ENCODE results near the gene CABP1.

DNA sequence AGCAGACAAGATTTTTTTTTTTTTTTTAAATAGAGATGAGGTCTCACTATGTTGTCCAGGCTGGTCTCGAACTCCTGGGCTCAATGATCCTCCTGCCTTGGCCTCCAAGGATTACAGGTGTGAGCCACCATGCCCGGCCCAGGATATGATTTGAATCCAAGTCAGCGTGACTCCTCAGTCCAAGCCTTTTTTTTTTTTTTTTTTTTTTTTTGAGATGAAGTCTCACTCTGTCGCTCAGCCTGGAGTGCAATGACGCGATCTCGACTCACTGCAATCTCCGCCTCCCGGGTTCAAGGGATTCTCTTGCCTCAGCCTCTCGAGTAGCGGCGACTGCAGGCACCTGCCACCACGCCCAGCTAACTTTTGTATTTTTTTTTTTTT lies 6.9 kb downstream of the CABP1 start:
- TF ChIP-seq, protein P1, sequence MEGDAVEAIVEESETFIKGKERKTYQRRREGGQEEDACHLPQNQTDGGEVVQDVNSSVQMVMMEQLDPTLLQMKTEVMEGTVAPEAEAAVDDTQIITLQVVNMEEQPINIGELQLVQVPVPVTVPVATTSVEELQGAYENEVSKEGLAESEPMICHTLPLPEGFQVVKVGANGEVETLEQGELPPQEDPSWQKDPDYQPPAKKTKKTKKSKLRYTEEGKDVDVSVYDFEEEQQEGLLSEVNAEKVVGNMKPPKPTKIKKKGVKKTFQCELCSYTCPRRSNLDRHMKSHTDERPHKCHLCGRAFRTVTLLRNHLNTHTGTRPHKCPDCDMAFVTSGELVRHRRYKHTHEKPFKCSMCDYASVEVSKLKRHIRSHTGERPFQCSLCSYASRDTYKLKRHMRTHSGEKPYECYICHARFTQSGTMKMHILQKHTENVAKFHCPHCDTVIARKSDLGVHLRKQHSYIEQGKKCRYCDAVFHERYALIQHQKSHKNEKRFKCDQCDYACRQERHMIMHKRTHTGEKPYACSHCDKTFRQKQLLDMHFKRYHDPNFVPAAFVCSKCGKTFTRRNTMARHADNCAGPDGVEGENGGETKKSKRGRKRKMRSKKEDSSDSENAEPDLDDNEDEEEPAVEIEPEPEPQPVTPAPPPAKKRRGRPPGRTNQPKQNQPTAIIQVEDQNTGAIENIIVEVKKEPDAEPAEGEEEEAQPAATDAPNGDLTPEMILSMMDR (IDR thresholded peaks at IDR 0.05): no peak
- no peak for TF ChIP-seq POLR2A (IDR thresholded peaks at IDR 0.05)
- no peak for TF ChIP-seq POLR2AphosphoS5 (IDR thresholded peaks at IDR 0.05)
- no peak for TF ChIP-seq EP300 (IDR thresholded peaks at IDR 0.05)
